HG03378 (cell line): ENCODE measurements around the gene BICDL1.
"Not testable (repeated sequence)": the region's sequence is repeated elsewhere in the genome, so short reads cannot be mapped to it uniquely, and the experiment has no call there.

Experiments
- ATAC-seq: cut with Tn5 transposase; IDR thresholded peaks from one replicate; pipeline ENCODE4 v1.9.1; 2021; ENCODE audit warnings: mild to moderate bottlenecking, moderate library complexity; ENCODE audit not compliant: unreplicated experiment

The BICDL1 gene, protein sequence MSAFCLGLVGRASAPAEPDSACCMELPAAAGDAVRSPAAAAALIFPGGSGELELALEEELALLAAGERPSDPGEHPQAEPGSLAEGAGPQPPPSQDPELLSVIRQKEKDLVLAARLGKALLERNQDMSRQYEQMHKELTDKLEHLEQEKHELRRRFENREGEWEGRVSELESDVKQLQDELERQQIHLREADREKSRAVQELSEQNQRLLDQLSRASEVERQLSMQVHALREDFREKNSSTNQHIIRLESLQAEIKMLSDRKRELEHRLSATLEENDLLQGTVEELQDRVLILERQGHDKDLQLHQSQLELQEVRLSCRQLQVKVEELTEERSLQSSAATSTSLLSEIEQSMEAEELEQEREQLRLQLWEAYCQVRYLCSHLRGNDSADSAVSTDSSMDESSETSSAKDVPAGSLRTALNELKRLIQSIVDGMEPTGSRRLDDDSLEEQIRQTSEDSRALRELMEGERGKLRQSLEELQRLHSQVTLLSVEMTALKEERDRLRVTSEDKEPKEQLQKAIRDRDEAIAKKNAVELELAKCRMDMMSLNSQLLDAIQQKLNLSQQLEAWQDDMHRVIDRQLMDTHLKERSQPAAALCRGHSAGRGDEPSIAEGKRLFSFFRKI

DNA sequence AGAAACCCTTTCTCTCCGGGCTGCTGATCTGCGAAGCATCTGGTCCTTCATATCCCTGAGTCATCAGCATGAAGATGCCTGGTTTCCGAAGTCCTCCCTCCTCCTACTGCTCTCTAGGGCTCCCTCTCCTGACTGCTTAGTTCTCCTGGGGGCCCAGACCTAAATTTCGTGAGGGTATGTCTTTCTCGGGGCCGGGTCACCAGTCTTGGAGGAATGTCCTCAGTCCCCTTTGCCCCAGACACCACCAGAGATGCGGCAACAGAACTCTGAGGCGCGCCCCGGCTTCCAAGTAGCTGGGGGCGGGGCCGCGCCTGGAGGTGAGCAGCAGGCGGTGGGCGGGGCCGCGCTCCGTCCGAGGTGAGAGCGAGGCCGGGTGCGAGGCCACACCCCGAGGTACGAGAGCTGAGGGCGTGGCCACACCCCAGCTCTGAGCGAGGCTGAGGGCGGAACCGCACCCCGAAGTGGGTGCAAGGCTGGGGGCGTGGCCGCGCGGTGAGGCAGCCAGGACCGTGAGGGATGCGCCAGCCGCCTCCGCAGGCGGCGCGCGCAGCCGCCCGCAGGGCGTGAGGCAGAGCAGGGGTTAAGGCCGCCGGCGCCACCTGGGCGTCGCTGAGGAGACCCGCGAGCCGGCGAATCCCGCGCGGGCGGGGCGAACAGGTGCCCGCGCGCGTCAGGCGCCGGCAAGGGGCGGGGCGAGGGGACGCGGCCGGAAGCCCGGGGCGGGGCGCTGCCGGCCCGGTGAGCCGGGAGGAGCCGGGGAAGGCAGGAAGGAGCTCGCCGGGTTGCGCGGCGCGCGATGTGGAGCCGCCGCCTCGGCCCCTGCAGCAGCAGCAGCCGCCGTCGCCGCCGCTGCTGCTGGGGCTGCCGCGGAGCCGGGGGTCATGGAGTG is at the start of gene BICDL1:
TSS of gene BICDL1 (plus strand) at position 765 of the 889 bp plus-strand sequence. CDS start 633 bp downstream, outside the sequence.
- ATAC-seq, result peak; percentile 77

DNA sequence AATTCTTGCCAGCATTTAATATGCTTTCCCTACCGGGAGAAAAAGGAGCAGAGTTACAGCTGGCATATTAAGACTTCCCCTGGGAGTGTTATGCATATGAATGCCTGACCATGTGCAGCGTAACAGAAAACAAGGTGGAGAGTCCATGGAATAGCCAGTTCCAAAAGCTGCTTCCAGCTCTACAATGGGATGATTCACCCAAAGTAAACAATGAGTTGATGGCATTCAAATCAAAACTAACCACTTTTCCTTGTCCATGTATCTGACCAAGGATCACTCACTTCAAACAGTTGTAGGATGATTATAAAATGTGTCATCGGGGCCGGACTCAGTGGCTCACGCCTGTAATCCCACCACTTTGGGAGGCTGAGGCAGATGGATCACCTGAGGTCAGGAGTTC is 48.1 kb upstream of the BICDL1 start:
- ATAC-seq, result no peak

DNA sequence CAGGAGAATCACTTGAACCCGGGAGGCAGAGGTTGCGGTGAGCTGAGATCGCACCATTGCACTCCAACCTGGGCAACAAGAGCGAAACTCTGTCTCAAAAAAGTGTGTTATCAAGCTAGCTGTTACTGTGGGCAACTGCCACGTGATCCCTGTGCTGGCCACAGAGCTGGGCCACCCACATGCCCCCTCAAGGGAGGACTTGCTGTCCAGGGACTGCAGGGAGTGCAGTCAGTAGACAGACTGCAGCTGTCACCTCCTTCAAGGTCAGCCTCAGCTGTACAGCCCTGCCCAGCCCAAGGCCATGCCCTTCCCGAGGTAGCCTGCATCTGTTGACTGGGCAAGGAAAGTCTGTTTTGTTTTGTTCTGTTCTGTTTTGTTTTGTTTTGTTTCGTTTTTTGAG is 46.6 kb upstream of the BICDL1 start:
- no peak for ATAC-seq

GRCh38 chr12:119946213-119946612 is 42.8 kb upstream of the BICDL1 start:
- no peak for ATAC-seq

- ATAC-seq, result no peak
These were observed 39.9 kb upstream of the BICDL1 start for GRCh38 chr12:119949145-119949544.

- no peak for ATAC-seq
These were observed 39.4 kb upstream of the BICDL1 start for GRCh38 chr12:119949594-119949993.

GRCh38 chr12:119956047-119956446 is 33.0 kb upstream of the BICDL1 start:
- no peak for ATAC-seq

DNA sequence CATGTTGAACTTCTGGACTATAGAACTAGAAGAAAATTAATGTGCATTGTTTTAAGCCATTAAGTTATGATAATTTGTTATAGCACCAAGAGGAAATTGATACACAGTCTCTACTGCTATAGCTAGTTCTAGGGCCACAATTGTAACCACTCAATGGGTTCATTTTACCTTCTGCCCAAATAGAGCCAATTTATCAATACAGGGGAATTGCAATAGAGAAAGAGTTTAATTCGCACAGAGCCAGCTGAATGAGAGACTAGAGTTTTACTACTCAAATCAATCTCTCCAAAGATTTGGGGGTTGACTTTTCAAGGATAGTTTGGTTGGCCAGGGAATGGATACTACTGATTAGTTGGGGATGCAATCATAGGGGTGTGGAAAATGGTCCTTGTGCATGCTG is 31.9 kb upstream of the BICDL1 start:
- ATAC-seq, result no peak

DNA sequence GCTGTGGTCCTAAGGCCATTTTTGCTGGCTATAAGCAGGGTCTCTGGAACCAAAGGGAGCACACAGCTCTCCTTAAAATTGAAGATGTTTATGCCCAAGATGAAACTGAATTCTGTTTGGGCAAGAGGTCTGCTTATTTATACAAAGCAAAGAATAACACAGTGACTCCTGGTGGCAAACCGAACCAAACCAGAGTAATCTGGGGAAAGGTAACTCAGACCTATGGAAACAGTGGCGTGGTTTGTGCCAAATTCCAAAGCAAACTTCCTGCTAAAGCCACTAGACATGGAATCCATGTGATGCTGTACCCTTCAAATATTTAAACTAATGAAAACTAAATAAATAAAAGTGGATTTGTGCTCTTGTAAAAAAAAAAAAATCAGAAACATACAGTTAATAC is 29.6 kb upstream of the BICDL1 start:
- ATAC-seq, result no peak

GRCh38 chr12:119964123-119964522 is 24.9 kb upstream of the BICDL1 start:
- ATAC-seq, result no peak

- no peak for ATAC-seq
These were observed 24.1 kb upstream of the BICDL1 start for GRCh38 chr12:119964929-119965328.

GRCh38 chr12:119980242-119980641 is 8.8 kb upstream of the BICDL1 start:
- ATAC-seq, result no peak

GRCh38 chr12:119980702-119981101 is 8.3 kb upstream of the BICDL1 start:
- ATAC-seq, result not testable (repeated sequence)

GRCh38 chr12:119989361-119989730 is 310 bp downstream of the BICDL1 start:
- peak; percentile 15 for ATAC-seq

GRCh38 chr12:119989731-119990381 is 820 bp downstream of the BICDL1 start:
- no peak for ATAC-seq

DNA sequence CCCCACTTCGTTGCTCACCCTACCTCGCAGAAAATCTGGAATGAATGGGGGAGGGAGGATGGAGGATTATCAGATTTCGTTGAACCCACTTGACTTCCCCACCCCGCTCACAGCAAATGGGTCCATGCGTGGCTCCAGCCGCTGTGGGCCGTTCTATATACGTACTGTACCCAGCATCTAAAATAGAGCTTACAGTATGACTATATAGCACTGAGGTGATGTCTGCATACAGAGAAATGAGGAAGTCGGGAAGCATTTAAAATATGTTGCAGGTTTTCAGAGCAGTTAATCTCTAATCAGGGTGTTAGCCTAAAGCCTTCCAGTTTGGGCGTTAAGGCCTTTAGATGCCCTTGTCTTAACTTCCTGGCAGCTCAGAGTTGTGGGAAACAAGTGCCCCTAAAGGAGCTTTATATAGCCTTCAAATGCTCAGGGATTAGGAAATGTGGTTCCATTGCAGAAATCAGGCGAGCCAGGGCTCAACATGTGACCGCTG is 1.4 kb downstream of the BICDL1 start:
- ATAC-seq, result no peak

DNA sequence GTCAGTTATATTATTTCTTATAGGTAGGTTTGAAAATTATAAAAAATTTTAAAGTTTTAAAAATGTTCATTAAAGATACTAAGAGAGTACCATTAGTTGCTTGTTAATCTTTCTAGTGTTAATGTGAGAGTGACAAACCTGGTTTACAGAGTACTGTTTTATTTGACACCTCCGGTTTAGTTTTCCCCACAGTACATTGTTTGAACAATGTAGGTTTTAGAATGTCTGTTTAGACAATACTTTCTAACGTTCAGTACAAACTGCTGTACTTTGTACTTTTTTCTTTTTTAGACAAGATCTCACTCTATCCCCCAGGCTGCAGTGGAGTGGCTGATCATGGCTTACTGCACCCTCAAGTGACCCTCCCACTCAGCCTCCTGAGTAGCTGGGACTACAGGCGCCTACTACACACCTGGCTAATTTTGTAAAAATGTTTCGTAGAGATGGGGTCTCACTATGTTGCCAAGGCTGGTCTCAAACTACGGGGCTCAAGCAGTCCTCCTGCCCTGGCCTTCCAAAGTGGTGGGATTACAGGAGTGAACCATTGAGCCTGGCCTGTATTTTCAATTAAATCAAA is 3.2 kb downstream of the BICDL1 start:
- ATAC-seq, result no peak

DNA sequence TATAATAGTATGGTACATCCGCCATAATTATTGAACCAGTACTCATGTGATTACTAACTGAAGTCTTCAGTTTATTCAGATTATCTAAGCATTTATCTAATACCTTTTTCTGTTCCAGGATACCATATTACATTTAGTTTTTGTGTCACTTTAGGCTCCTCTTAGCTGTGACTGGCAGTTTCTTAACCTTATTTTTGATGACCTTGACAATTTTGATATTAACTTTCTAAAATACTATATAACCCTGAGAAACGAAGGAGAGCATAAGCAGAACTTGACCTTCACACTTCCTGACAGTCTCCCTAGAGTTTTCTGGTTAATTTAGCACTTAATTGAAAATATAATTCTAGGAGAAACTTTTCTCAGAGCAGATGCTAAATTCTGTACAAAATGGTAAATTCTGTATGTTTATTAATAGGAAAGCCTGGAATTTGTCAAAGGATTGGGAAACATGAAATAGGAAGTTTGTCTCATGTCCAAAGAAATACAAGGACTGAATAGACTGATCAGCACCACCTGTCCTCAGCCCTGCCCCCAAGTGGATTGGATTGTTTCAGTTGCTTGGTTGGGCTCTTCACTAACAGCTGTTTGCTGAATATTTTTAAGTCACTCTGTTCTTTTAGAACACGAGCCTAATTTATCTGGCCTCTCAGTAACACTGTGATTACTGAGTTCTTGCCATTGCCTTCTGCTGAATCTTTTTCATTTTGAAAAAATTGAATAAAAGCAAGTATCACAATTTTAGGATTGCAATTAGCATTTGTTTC is 6.0 kb downstream of the BICDL1 start:
- ATAC-seq, result no peak

GRCh38 chr12:119996417-119996816 is 7.4 kb downstream of the BICDL1 start:
- ATAC-seq, result no peak
